Peyer's patch (tissue), 4 donors: ENCODE data around the gene SLC45A3.

Experiments
- CTCF ChIP-seq, 6 experiments: fragments of 450-650 bp in 4 of 6; fragments of 200-600 bp in 2 of 6; sonication (generic) in 1 of 6; IDR thresholded peaks; one replicate each; pipeline ENCODE4 v1.5.1; 2017 to 2019; ENCODE audit warnings: antibody characterized with exemption in 6 of 6, mild to moderate bottlenecking in 3 of 6, moderate library complexity in 1 of 6
- POLR2A ChIP-seq, 2 donors: fragments of 450-650 bp; IDR thresholded peaks; one replicate each; pipeline ENCODE4 v1.5.1; 2017; ENCODE audit warnings: antibody characterized with exemption in 2 of 2, mild to moderate bottlenecking in 2 of 2, moderate library complexity in 2 of 2

GRCh38 chr1:205676002-205676401 is 4.3 kb downstream of the SLC45A3 start:
- TF ChIP-seq CTCF (IDR thresholded peaks at IDR 0.05), result no peak
- TF ChIP-seq POLR2A (IDR thresholded peaks at IDR 0.05), result no peak
